H1 (cell line): ENCODE data around the gene B3GLCT. TPM values are rescaled to one million over a fixed set of nuclear protein-coding genes. Genes with fewer than 3 reads are reported as not detected.

Experiments used
- ASH2L ChIP-seq: fragments of 200-600, 300-600 bp; sonication (generic); IDR thresholded peaks from one replicate; pipeline ENCODE4 v1.7.1; 2017; ENCODE audit warnings: low read length
- BCL11A ChIP-seq, 2 experiments: IDR thresholded peaks; one replicate each; pipeline ENCODE4 v1.6.1; 2011; ENCODE audit warnings: low read depth in 2 of 2, low read length in 2 of 2, mild to moderate bottlenecking in 2 of 2
- CHD7 ChIP-seq: fragments of 300-600 bp; sonication (generic); IDR thresholded peaks from 2 replicates; pipeline ENCODE4 v1.7.1; 2012; ENCODE audit warnings: low read length, moderate library complexity, mild to moderate bottlenecking, inconsistent platforms; ENCODE audit not compliant: insufficient replicate concordance
- EP300 ChIP-seq, 2 experiments: IDR thresholded peaks; 1 replicate in 1 of 2; 2 replicates in 1 of 2; pipeline ENCODE4 v1.6.1; 2011 to 2012; ENCODE audit warnings: low read depth in 2 of 2, low read length in 2 of 2, mild to moderate bottlenecking in 2 of 2, borderline replicate concordance in 1 of 2, inconsistent platforms in 1 of 2, moderate library complexity in 1 of 2
- JUN ChIP-seq: IDR thresholded peaks from 2 replicates; pipeline ENCODE4 v1.6.1; 2011; ENCODE audit warnings: low read depth, mild to moderate bottlenecking, improper control_type of control experiment, low read length
- JUND ChIP-seq: IDR thresholded peaks from 2 replicates; pipeline ENCODE4 v1.6.1; 2011; ENCODE audit warnings: mild to moderate bottlenecking, improper control_type of control experiment, low read length
- KDM1A ChIP-seq: fragments of 200-600, 300-600 bp; sonication (generic); IDR thresholded peaks from 2 replicates; pipeline ENCODE4 v1.7.1; 2016; ENCODE audit warnings: mild to moderate bottlenecking, low read length, borderline replicate concordance
- PHF8 ChIP-seq: fragments of 200-600 bp; sonication (generic); conservative IDR thresholded peaks from 2 replicates; pipeline ENCODE4 v1.7.1; 2012; ENCODE audit warnings: low read depth, mild to moderate bottlenecking, inconsistent platforms, low read length, moderate library complexity
- SAP30 ChIP-seq: fragments of 300-600 bp; sonication (generic); IDR thresholded peaks from 2 replicates; pipeline ENCODE4 v1.7.1; 2012; ENCODE audit warnings: low read length, moderate library complexity, mild to moderate bottlenecking, inconsistent platforms; ENCODE audit not compliant: insufficient read depth, insufficient replicate concordance
- SIN3A ChIP-seq, 2 experiments: IDR thresholded peaks in 1 of 2; conservative IDR thresholded peaks in 1 of 2; 2 replicates each; pipeline ENCODE4 v1.6.1; 2011 to 2012; ENCODE audit warnings: low read length in 2 of 2, improper control_type of control experiment in 1 of 2, low read depth in 1 of 2, mild to moderate bottlenecking in 1 of 2
- polyA plus RNA-seq, 7 experiments: library from polyadenylated mRNA; depleted of rRNA in 3 of 7; stranded (reverse) in 5 of 7; unstranded in 2 of 7; fragments of >200 nt in 5 of 7; fragments of 200-250 nt in 2 of 7; gene quantifications; 1 replicate in 5 of 7; 2 replicates in 1 of 7; 4 replicates in 1 of 7; pipeline versions ENCODE4 v1.2.1 to v1.2.3, GENCODE V29; 2011 to 2013; ENCODE audit warnings: missing spikeins in 2 of 7, mixed read lengths in 2 of 7
- total RNA-seq: library from RNA; stranded (reverse); fragmentation: NEBNext Ultra II Directional; extraction: Animal tissue kit (Norgen Biotek cat#: 25700); gene quantifications from 2 replicates; pipeline ENCODE4 v1.2.1, GENCODE V29; 2021

The B3GLCT gene
- total and polyA plus RNA-seq, 2 of the 8 experiments (the other 6 are each of a cell fraction or from before 2014, with no cell fraction given): 1.5 to 4.1 TPM

GRCh38 chr13:31161557-31162150 is 38.1 kb upstream of the B3GLCT start, which contains the start of gene HSPH1 (continued):
- TF ChIP-seq CHD7 (no peak), JUND (no peak), KDM1A (no peak), ASH2L (no peak), JUN (no peak), EP300 (IDR thresholded peaks at IDR 0.05; ENCODE audit: borderline replicate concordance in 1 of 2, low read depth in 2 of 2, low read length in 2 of 2) (0 out of 3 replicates have a peak, but pooled peaks of 1 of the 2 experiments have one; percentile 4), BCL11A (IDR thresholded peaks at IDR 0.05; ENCODE audit: low read depth in 2 of 2, low read length in 2 of 2) (no peak), SIN3A (conservative IDR thresholded peaks at IDR 0.05 in 1 of 2, IDR thresholded peaks at IDR 0.05 in 1 of 2; ENCODE audit: low read depth in 1 of 2, low read length in 2 of 2) (peak in 1 of 2 experiments; percentile 78; a peak in 1 of 4 replicates), PHF8 (peak; percentile 71), SAP30 (no peak)
